ENCODE data around the gene LDB2. TPM values are rescaled to one million over a fixed set of nuclear protein-coding genes. Genes with fewer than 3 reads are reported as not detected.

LDB2 gene
- total and polyA plus RNA-seq, 2 of the 8 experiments (the other 6 are each of a cell fraction or from before 2014, with no cell fraction given) = 57.0 to 140 TPM

GRCh38 chr4:16729336-16729735 is 169.1 kb downstream of the LDB2 start:
- WGBS, 2 experiments (ENCODE audit: extremely low coverage in 1 of 2, insufficient coverage in 1 of 2, insufficient read length in 1 of 2, insufficient replicate concordance in 2 of 2, low coverage in 1 of 2, low lambda C conversion rate in 2 of 2, missing lambda C conversion rate in 1 of 2) = 59% methylated on average over 7 of the region's 7 CpGs; no CpG with 5 or more reads in 1 of the 2 experiments
- POLR2A ChIA-PET (ENCODE audit: partially characterized antibody) = no interaction called here
- no peak for TF ChIP-seq SP1 (IDR thresholded peaks at IDR 0.05; ENCODE audit: low read depth, low read length)
- TF ChIP-seq EP300 (IDR thresholded peaks at IDR 0.05; ENCODE audit: borderline replicate concordance in 1 of 2, low read depth in 2 of 2, low read length in 2 of 2) = no peak
- TF ChIP-seq TEAD4 (IDR thresholded peaks at IDR 0.05; ENCODE audit: low read depth, low read length) = no peak
- TF ChIP-seq SP2 (IDR thresholded peaks at IDR 0.05; ENCODE audit: low read length) = no peak
- TF ChIP-seq CBX5 (IDR thresholded peaks at IDR 0.05; ENCODE audit: low read depth, low read length) = no peak
- no peak for TF ChIP-seq TAF1 (IDR thresholded peaks at IDR 0.05; ENCODE audit: low read depth, low read length)
- no peak for TF ChIP-seq KDM4A (IDR thresholded peaks at IDR 0.05; ENCODE audit: low read depth, low read length, severe bottlenecking)

More at GRCh38 chr4:16729336-16729735, 169.1 kb downstream of the LDB2 start:
- H2AFZ ChIP-seq (ENCODE audit: low read length) = no peak overlapping the region
- H3K27ac ChIP-seq (ENCODE audit: low read depth, low read length) = no peak overlapping the region
- peak overlapping the region in 1 of 2 experiments; percentile 21; a peak in 1 of 4 replicates for H3K4me2 ChIP-seq (ENCODE audit: insufficient read depth in 1 of 2, low read depth in 2 of 2, low read length in 2 of 2)
- H2BK120ac ChIP-seq (replicated peaks; ENCODE audit: low read depth, low read length) = no peak overlapping the region
- no peak overlapping the region for H3K18ac ChIP-seq (ENCODE audit: extremely low read depth, low read length)
- H3K23ac ChIP-seq (ENCODE audit: insufficient read length) = no peak overlapping the region
- no peaks in the 10 kb centered on the region for H3K79me1 ChIP-seq (ENCODE audit: low read depth, low read length)
- no peaks in the 10 kb centered on the region for H4K20me1 ChIP-seq (replicated peaks in 1 of 2; ENCODE audit: control insufficient read depth in 1 of 2, insufficient read depth in 2 of 2, low read length in 2 of 2)
- H3K27me3 ChIP-seq (replicated peaks in 1 of 4; ENCODE audit: control insufficient read depth in 3 of 4, extremely low read depth in 1 of 4, insufficient read depth in 3 of 4, low read length in 3 of 4) = no peaks in the 10 kb centered on the region
- H2BK5ac ChIP-seq (ENCODE audit: low read depth, low read length) = no peak overlapping the region
- H2BK15ac ChIP-seq (ENCODE audit: low read length) = no peak overlapping the region
- H3K4ac ChIP-seq (replicated peaks; ENCODE audit: insufficient read length, low read depth, low read length) = no peak overlapping the region
- H3K56ac ChIP-seq (replicated peaks; ENCODE audit: insufficient read length, low read depth, low read length) = no peak overlapping the region
- no peaks in the 10 kb centered on the region for H3K9me3 ChIP-seq (ENCODE audit: insufficient read depth in 2 of 2, low read depth in 1 of 2, low read length in 1 of 2)
- DNase-seq (ENCODE audit: low read depth in 1 of 2, low spot score in 2 of 2) (no peak), FAIRE-seq (no peak)
- H3K36me3 ChIP-seq (ENCODE audit: control insufficient read depth in 2 of 4, insufficient read depth in 4 of 4, low read length in 3 of 4) = no peaks in the 10 kb centered on the region
- no peak overlapping the region for H2AK5ac ChIP-seq (ENCODE audit: low read depth, low read length)
- H3K4me1 ChIP-seq (replicated peaks in 1 of 4; ENCODE audit: control insufficient read depth in 3 of 4, insufficient read depth in 4 of 4, low read length in 3 of 4) = peaks cover 4 to 13% (median 12%) of the 10 kb centered on the region in 4 experiments; a peak in 6 of 7 replicates
- no peak overlapping the region for H3K14ac ChIP-seq (ENCODE audit: insufficient read length)
- no peaks in the 10 kb centered on the region; a peak in 1 of 4 replicates for H3K79me2 ChIP-seq (ENCODE audit: control insufficient read depth in 1 of 2, insufficient read depth in 2 of 2, low read length in 2 of 2)
- no peak overlapping the region for H2BK20ac ChIP-seq (ENCODE audit: low read length)
- no peak overlapping the region for H3K4me3 ChIP-seq (ENCODE audit: extremely low read depth in 1 of 4, insufficient read depth in 2 of 4, low read depth in 3 of 4, low read length in 4 of 4)
- no peak overlapping the region for H2BK12ac ChIP-seq (ENCODE audit: low read depth, low read length)
- H3K9ac ChIP-seq (replicated peaks in 1 of 4; ENCODE audit: extremely low read depth in 1 of 4, low read depth in 3 of 4, low read length in 3 of 4) = no peak overlapping the region
- H3K23me2 ChIP-seq (ENCODE audit: low read depth, low read length) = no peaks in the 10 kb centered on the region
- no peak overlapping the region for H4K5ac ChIP-seq (ENCODE audit: insufficient read length, low read depth, low read length)
- CTCF ChIA-PET (ENCODE audit: partially characterized antibody) = interaction anchor here (0.7 to 1.2 kb wide), 3 partner anchors 38 to 719 kb away, joined by 3 read pairs; no protein-coding TSS in a partner anchor
- no peak overlapping the region for H4K91ac ChIP-seq (replicated peaks; ENCODE audit: insufficient read length, low read length)
- no peak overlapping the region for H4K8ac ChIP-seq (ENCODE audit: extremely low read depth, insufficient read depth, low read length)

All from H1 (cell line).